ENCODE data around the gene LPAR1.

DNA sequence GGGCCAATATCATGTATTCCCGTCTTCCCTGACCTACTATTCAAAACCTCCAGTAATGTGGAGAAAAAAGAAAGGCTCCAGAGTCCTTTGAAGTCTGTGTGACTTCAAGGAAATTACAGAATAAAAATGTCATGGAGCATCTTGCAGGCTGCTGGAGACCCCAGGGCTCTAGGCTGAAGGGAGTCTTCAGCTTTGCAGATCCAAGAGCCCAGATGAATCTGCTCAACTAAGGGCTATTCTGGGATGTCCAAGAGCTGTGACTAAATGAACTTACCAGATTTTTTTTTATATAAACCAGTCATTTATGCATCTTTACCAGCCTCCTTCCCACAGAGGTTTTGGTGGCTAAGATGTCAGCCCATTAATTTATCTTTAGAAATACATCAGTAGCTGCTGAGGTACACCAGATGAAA lies 202.4 kb downstream of the LPAR1 start:
- TF ChIP-seq FOXK2 (IDR thresholded peaks at IDR 0.05) (no peak), TARDBP (IDR thresholded peaks at IDR 0.05) (no peak), ELF4 (IDR thresholded peaks at IDR 0.05) (no peak), SP1 (IDR thresholded peaks at IDR 0.05) (no peak), BHLHE40 (IDR thresholded peaks at IDR 0.05; ENCODE audit: borderline replicate concordance) (no peak), SUZ12 (IDR thresholded peaks at IDR 0.05) (no peak), L3MBTL2 (conservative IDR thresholded peaks at IDR 0.05) (no peak), ARNT (IDR thresholded peaks at IDR 0.05) (no peak)
